A673 (cell line): ENCODE results near the gene GPI.

Source experiments
- EZH2 ChIP-seq: fragments of 200-600 bp; sonication (generic); IDR thresholded peaks from 2 replicates; pipeline ENCODE4 v1.6.1; 2017; ENCODE audit warnings: borderline replicate concordance, low read depth, mild to moderate bottlenecking, mixed read lengths, antibody characterized with exemption, low read length; ENCODE audit not compliant: poor library complexity, severe bottlenecking
- TF ChIP-seq, protein P1 (sequence below): fragments of 300-800, 200-600 bp; sonication (generic); conservative IDR thresholded peaks from 2 replicates; pipeline ENCODE4 v1.5.1; 2017; ENCODE audit warnings: low read depth, mild to moderate bottlenecking, antibody characterized with exemption, low read length, moderate library complexity, mixed read lengths

GRCh38 chr19:34343751-34344150 lies 21.2 kb upstream of the GPI start:
- TF ChIP-seq, protein P1, sequence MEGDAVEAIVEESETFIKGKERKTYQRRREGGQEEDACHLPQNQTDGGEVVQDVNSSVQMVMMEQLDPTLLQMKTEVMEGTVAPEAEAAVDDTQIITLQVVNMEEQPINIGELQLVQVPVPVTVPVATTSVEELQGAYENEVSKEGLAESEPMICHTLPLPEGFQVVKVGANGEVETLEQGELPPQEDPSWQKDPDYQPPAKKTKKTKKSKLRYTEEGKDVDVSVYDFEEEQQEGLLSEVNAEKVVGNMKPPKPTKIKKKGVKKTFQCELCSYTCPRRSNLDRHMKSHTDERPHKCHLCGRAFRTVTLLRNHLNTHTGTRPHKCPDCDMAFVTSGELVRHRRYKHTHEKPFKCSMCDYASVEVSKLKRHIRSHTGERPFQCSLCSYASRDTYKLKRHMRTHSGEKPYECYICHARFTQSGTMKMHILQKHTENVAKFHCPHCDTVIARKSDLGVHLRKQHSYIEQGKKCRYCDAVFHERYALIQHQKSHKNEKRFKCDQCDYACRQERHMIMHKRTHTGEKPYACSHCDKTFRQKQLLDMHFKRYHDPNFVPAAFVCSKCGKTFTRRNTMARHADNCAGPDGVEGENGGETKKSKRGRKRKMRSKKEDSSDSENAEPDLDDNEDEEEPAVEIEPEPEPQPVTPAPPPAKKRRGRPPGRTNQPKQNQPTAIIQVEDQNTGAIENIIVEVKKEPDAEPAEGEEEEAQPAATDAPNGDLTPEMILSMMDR = no peak
- TF ChIP-seq EZH2 = no peak
